GM12878 (cell line): ENCODE data around the gene WDTC1. TPM values are rescaled to one million over a fixed set of nuclear protein-coding genes. Genes with fewer than 3 reads are reported as not detected.
A peak's percentile ranks its signal among the peaks of the same experiment; 100 is the strongest.

Experiments
- ATAC-seq: fragments of 200-7000 bp; cut with Tn5 transposase; 3 replicates; pipeline ENCODE4 v1.9.1; 2020; ENCODE audit warnings: mild to moderate bottlenecking, moderate library complexity
- BruUV-seq: library from RNA; stranded (reverse); fragments of 400-500 nt; replicated peaks from 2 replicates; lab custom pipeline; 2021; lab: Mats Ljungman, UMichigan
- CTCF ChIA-PET: fragments of 300-600 bp; sonication (Branson Sonifier 250); formaldehyde crosslinking; extraction: SDS; loops from one replicate; lab custom pipeline; 2021; ENCODE audit warnings: inconsistent platforms; lab: Yijun Ruan, JAX
- POLR2A ChIA-PET: fragments of 350-600 bp; formaldehyde crosslinking; extraction: SDS; loops from one replicate; lab custom pipeline; 2021; ENCODE audit warnings: inconsistent platforms; lab: Charles Lee
- RAD21 ChIA-PET: fragments of 300-600 bp; sonication (Branson Sonifier 250); formaldehyde crosslinking; loops from one replicate; lab custom pipeline; 2023; ENCODE audit warnings: antibody characterized with exemption; ENCODE audit not compliant: unreplicated experiment; lab: Charles Lee
- SMC1A ChIA-PET: fragments of 300-600 bp; sonication (Branson Sonifier 250); formaldehyde crosslinking; loops from one replicate; lab custom pipeline; 2023; ENCODE audit not compliant: unreplicated experiment, uncharacterized antibody; lab: Charles Lee
- DNase-seq: peaks from one replicate; pipeline ENCODE4 v3.0.0-alpha.2; 2011; ENCODE audit warnings: low read depth, low spot score
- FAIRE-seq: peaks from 3 replicates; lab custom pipeline; 2011; peaks lifted over from hg19 to GRCh38; lab: Jason Lieb, UNC
- H2AFZ ChIP-seq: 2 replicates; pipeline ENCODE4 v1.6.0; 2011; ENCODE audit warnings: low read depth, low read length, control low read depth; ENCODE audit not compliant: control insufficient read depth
- H3K27ac ChIP-seq: 2 replicates; pipeline ENCODE4 v1.5.1; 2011; ENCODE audit warnings: control low read depth; ENCODE audit not compliant: control insufficient read depth, insufficient read depth
- H3K27me3 ChIP-seq, 2 experiments: replicated peaks in 1 of 2; 2 replicates each; pipeline versions ENCODE4 v1.6.0 to v1.6.1; 2011; ENCODE audit warnings: low read length in 1 of 2; ENCODE audit not compliant: control insufficient read depth in 2 of 2, insufficient read depth in 2 of 2
- H3K36me3 ChIP-seq, 2 experiments: 2 replicates each; pipeline ENCODE4 v1.5.1; 2011; ENCODE audit warnings: low read length in 1 of 2; ENCODE audit not compliant: control insufficient read depth in 2 of 2, insufficient read depth in 2 of 2
- H3K4me1 ChIP-seq: 2 replicates; pipeline ENCODE4 v1.6.1; 2011; ENCODE audit warnings: mild to moderate bottlenecking, low read length, moderate library complexity, mixed read lengths; ENCODE audit not compliant: control insufficient read depth, insufficient read depth
- H3K4me2 ChIP-seq: 2 replicates; pipeline ENCODE4 v1.6.0; 2011; ENCODE audit warnings: control low read depth; ENCODE audit not compliant: control insufficient read depth, insufficient read depth
- H3K4me3 ChIP-seq: fragments of 200-600 bp; sonication (generic); 2 replicates; pipeline ENCODE4 v1.5.1; 2016
- H3K79me2 ChIP-seq: 2 replicates; pipeline ENCODE4 v1.6.0; 2011; ENCODE audit warnings: low read length; ENCODE audit not compliant: control insufficient read depth, insufficient read depth
- H3K9ac ChIP-seq: 2 replicates; pipeline ENCODE4 v1.8.0; 2011; ENCODE audit warnings: low read length, control low read depth, mixed read lengths; ENCODE audit not compliant: control insufficient read depth, insufficient read depth
- H3K9me3 ChIP-seq: replicated peaks from 3 replicates; pipeline ENCODE4 v1.5.1; 2011; ENCODE audit warnings: mild to moderate bottlenecking, low read length; ENCODE audit not compliant: control insufficient read depth, insufficient read depth
- H4K20me1 ChIP-seq: 2 replicates; pipeline ENCODE4 v1.6.0; 2011; ENCODE audit not compliant: control insufficient read depth, insufficient read depth
- BCLAF1 ChIP-seq: fragments of 450-650 bp; IDR thresholded peaks from 2 replicates; pipeline ENCODE4 v1.6.1; 2017; ENCODE audit warnings: antibody characterized with exemption, mild to moderate bottlenecking, moderate library complexity
- BHLHE40 ChIP-seq, 2 experiments: fragments of 450-650 bp in 1 of 2; IDR thresholded peaks; 2 replicates each; pipeline ENCODE4 v1.6.1; 2011 to 2017; ENCODE audit warnings: low read depth in 2 of 2, borderline replicate concordance in 1 of 2, improper control_type of control experiment in 1 of 2, low read length in 1 of 2, mild to moderate bottlenecking in 1 of 2
- FOXK2 ChIP-seq: fragments of 450-650 bp; IDR thresholded peaks from 2 replicates; pipeline ENCODE4 v1.6.1; 2017; ENCODE audit warnings: mild to moderate bottlenecking, moderate library complexity
- GATAD2B ChIP-seq: fragments of 450-650 bp; conservative IDR thresholded peaks from 2 replicates; pipeline ENCODE4 v1.6.1; 2017; ENCODE audit warnings: low read depth, mild to moderate bottlenecking, moderate library complexity
- HCFC1 ChIP-seq: fragments of 150-350 bp; IDR thresholded peaks from 2 replicates; pipeline ENCODE4 v1.6.1; 2014; ENCODE audit warnings: low read length
- HDAC6 ChIP-seq: fragments of 200-600 bp; sonication (generic); IDR thresholded peaks from one replicate; pipeline ENCODE4 v1.8.0; 2017; ENCODE audit warnings: antibody characterized with exemption; ENCODE audit not compliant: unreplicated experiment
- IRF4 ChIP-seq: IDR thresholded peaks from 2 replicates; pipeline ENCODE4 v1.6.1; 2011; ENCODE audit warnings: low read depth, low read length
- LARP7 ChIP-seq: fragments of 450-650 bp; IDR thresholded peaks from 2 replicates; pipeline ENCODE4 v1.6.1; 2017; ENCODE audit warnings: mild to moderate bottlenecking
- POLR2A ChIP-seq: IDR thresholded peaks from 2 replicates; pipeline ENCODE4 v1.6.1; 2011; ENCODE audit warnings: low read depth, mild to moderate bottlenecking, low read length
- RAD21 ChIP-seq: IDR thresholded peaks from 2 replicates; pipeline ENCODE4 v1.6.1; 2011; ENCODE audit warnings: mild to moderate bottlenecking, low read depth, low read length, moderate library complexity; ENCODE audit not compliant: insufficient read depth
- RBBP5 ChIP-seq: fragments of 200-600 bp; sonication (generic); conservative IDR thresholded peaks from 2 replicates; pipeline ENCODE4 v1.6.1; 2016
- RELA ChIP-seq: fragments of 450-650 bp; IDR thresholded peaks from 2 replicates; pipeline ENCODE4 v1.8.0; 2014; ENCODE audit warnings: borderline replicate concordance; ENCODE audit not compliant: partially characterized antibody
- RELB ChIP-seq: fragments of 450-650 bp; IDR thresholded peaks from 2 replicates; pipeline ENCODE4 v1.6.1; 2017; ENCODE audit warnings: low read depth, mild to moderate bottlenecking, moderate library complexity
- SIX5 ChIP-seq: IDR thresholded peaks from 2 replicates; pipeline ENCODE4 v1.6.1; 2011; ENCODE audit warnings: mild to moderate bottlenecking, low read depth, low read length, moderate library complexity; ENCODE audit not compliant: severe bottlenecking
- SMC3 ChIP-seq: IDR thresholded peaks from 2 replicates; pipeline ENCODE4 v1.6.1; 2011; ENCODE audit warnings: low read length, improper control_type of control experiment, borderline replicate concordance
- SRF ChIP-seq, 2 experiments: IDR thresholded peaks; 2 replicates each; pipeline ENCODE4 v1.6.1; 2011; ENCODE audit warnings: low read depth in 2 of 2, low read length in 2 of 2, mild to moderate bottlenecking in 1 of 2, moderate library complexity in 1 of 2
- ZBED1 ChIP-seq: IDR thresholded peaks from 2 replicates; pipeline ENCODE4 v1.6.1; 2016; ENCODE audit warnings: borderline replicate concordance
- ZNF207 ChIP-seq: fragments of 450-650 bp; IDR thresholded peaks from 2 replicates; pipeline ENCODE4 v1.6.1; 2014; ENCODE audit warnings: antibody characterized with exemption, mild to moderate bottlenecking, borderline replicate concordance
- ZNF622 ChIP-seq: fragments of 450-650 bp; IDR thresholded peaks from 2 replicates; pipeline ENCODE4 v1.6.1; 2017; ENCODE audit warnings: mild to moderate bottlenecking, inconsistent platforms
- WGBS: methylation state at CpG from one replicate; pipeline ENCODE4 v1.1.6; 2016; ENCODE audit warnings: low lambda C conversion rate; ENCODE audit not compliant: insufficient replicate concordance, insufficient coverage; ENCODE audit errors: missing lambda C conversion rate; 5-methylcytosine and 5-hydroxymethylcytosine counted together
- in situ Hi-C: fragments of 300-500 bp; cut with MboI; formaldehyde crosslinking; loops from 9 replicates; pipeline ENCODE4 v1.14.3; 2018; ENCODE audit warnings: mixed read lengths
- intact Hi-C: fragments of 100-400 bp; cut with micrococcal nuclease; formaldehyde crosslinking; loops from one replicate; pipeline ENCODE4 v1.14.2; 2022; ENCODE audit not compliant: unreplicated experiment
- polyA plus RNA-seq, 11 experiments: library from polyadenylated mRNA; depleted of rRNA in 4 of 11; unstranded in 6 of 11; stranded (reverse) in 5 of 11; fragments of >200 nt; fragmentation: Nextera tagmentation in 4 of 11; fragmentation: Illumina TruSeq in 1 of 11; extraction: Ambion mirVana in 4 of 11; extraction: Trizol in 1 of 11; gene quantifications; 1 replicate in 1 of 11; 2 replicates in 10 of 11; pipeline versions ENCODE4 v1.2.1 to v1.2.3, GENCODE V29; 2011 to 2016; ENCODE audit warnings: inconsistent platforms in 2 of 11, missing spikeins in 2 of 11, low read depth in 1 of 11
- total RNA-seq, 4 experiments: library from RNA; depleted of rRNA in 3 of 4; stranded (reverse); fragments of >200 nt in 3 of 4; fragmentation: Illumina TruSeq in 1 of 4; extraction: Trizol in 1 of 4; gene quantifications; 2 replicates each; pipeline versions ENCODE4 v1.2.1 to v1.2.3, GENCODE V29; 2013 to 2021

Gene WDTC1
- total and polyA plus RNA-seq, 10 of the 15 experiments (the other 5 are each of a cell fraction or from before 2014, with no cell fraction given): 0.21 to 28.7 (median 7.6) TPM

GRCh38 chr1:27332536-27333281, 98.3 kb downstream of the WDTC1 start:
- ATAC-seq: peak; percentile 95
- DNase-seq: no peak
- in situ Hi-C loops: no loop called here
- 72% methylated on average over 11 of the region's 11 CpGs for WGBS
- CTCF ChIA-PET: interaction anchor here (0.6 to 4.4 kb wide), 39 partner anchors 10 to 433 kb away, joined by 3 to 77 read pairs (median 4); partner anchors contain the start of genes AHDC1, CD164L2, SYTL1 and TMEM222
- H3K79me2 ChIP-seq: peaks cover 8% of the 10 kb centered on the region
- no peak overlapping the region for H3K4me3 ChIP-seq
- H3K27ac ChIP-seq: no peak overlapping the region
- SMC1A ChIA-PET: interaction anchor here (0.7 to 2.4 kb wide), 11 partner anchors 9 to 273 kb away, joined by 3 to 10 read pairs (median 4); partner anchors contain the start of genes FCN3 and SYTL1
- RAD21 ChIA-PET: interaction anchor here (0.8 to 2.5 kb wide), 8 partner anchors 9 to 274 kb away, joined by 3 to 18 read pairs (median 4); partner anchors contain the start of gene SYTL1
- no peak overlapping the region for H3K4me2 ChIP-seq
- no peak overlapping the region for H3K9ac ChIP-seq
- BruUV-seq: no TSS peak
- POLR2A ChIA-PET: interaction anchor here (0.6 to 1.8 kb wide), 4 partner anchors 10 to 59 kb away, joined by 3 to 6 read pairs (median 4); partner anchors contain the start of genes GPR3 and TMEM222
- no peak overlapping the region for H2AFZ ChIP-seq
- no peaks in the 10 kb centered on the region for H3K27me3 ChIP-seq
- intact Hi-C loops: no loop called here
- no peaks in the 10 kb centered on the region for H3K9me3 ChIP-seq
- H3K4me1 ChIP-seq: no peaks in the 10 kb centered on the region
- peaks cover 13 to 25% of the 10 kb centered on the region in 2 experiments for H3K36me3 ChIP-seq
- no peak for FAIRE-seq
- no peaks in the 10 kb centered on the region; the same call in 1 of the 2 replicates for H4K20me1 ChIP-seq
- no peak for TF ChIP-seq HDAC6
- no peak for TF ChIP-seq HCFC1
- no peak for TF ChIP-seq ZNF207
- TF ChIP-seq IRF4: 0 out of 2 replicates have a peak, but pooled peaks have one; percentile 20
- TF ChIP-seq POLR2A: 0 out of 2 replicates have a peak, but pooled peaks have one; percentile 25
- TF ChIP-seq LARP7: no peak
- no peak for TF ChIP-seq SRF (IDR thresholded peaks at IDR 0.05; ENCODE audit: low read depth in 2 of 2, low read length in 2 of 2)
- TF ChIP-seq RBBP5: no peak
- TF ChIP-seq RAD21: peak; percentile 57; the same call in 1 of the 2 replicates
- no peak for TF ChIP-seq RELA
- no peak for TF ChIP-seq BHLHE40 (IDR thresholded peaks at IDR 0.05; ENCODE audit: borderline replicate concordance in 1 of 2, low read depth in 2 of 2, low read length in 1 of 2)
- TF ChIP-seq SIX5: no peak
- TF ChIP-seq BCLAF1: no peak
- TF ChIP-seq GATAD2B: no peak
- TF ChIP-seq ZNF622: no peak
- TF ChIP-seq SMC3: peak; percentile 52; the same call in 1 of the 2 replicates
- no peak for TF ChIP-seq RELB
- TF ChIP-seq FOXK2: no peak
- TF ChIP-seq ZBED1: no peak
